HG03520 (cell line): ENCODE measurements around the gene HIF1AN.

ENCODE experiments used
- ATAC-seq: cut with Tn5 transposase; IDR thresholded peaks from one replicate; pipeline ENCODE4 v1.9.1; 2021; ENCODE audit warnings: mild to moderate bottlenecking, moderate library complexity; ENCODE audit not compliant: unreplicated experiment

HIF1AN gene

GRCh38 chr10:100520811-100521210, 14.9 kb upstream of the HIF1AN start:
- no peak for ATAC-seq

DNA sequence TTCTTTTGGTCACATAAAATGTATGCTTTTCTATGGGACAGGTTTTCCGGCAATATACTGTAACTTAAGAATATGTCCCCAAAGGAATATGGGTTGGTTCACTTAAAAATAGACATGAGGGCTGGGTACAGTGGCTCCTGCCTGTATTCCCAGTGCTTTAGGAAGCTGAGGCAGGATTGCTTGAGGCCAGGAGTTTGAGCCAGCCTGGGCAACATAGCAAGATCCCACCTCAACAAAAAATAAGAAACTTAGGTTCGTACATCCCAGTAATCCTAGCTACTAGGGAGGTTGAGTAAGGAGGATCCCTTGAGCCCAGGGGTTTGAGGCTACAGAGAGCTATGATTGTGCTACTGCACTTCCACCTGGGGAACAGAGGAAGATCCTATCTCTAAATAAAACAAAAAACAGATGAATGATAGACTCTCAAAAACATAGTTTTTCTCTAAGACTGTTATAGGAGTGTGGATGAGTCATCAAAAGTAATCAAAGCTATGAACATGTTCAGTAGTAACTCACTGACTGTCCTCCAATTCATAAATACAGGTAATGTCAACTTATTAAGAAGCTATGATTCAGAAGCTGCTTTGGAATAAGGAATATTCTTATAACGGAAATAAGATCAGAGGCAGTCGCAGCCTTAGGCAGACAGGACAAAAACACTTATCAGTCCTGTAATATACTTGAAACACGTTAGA, 13.5 kb upstream of the HIF1AN start:
- no peak for ATAC-seq

DNA sequence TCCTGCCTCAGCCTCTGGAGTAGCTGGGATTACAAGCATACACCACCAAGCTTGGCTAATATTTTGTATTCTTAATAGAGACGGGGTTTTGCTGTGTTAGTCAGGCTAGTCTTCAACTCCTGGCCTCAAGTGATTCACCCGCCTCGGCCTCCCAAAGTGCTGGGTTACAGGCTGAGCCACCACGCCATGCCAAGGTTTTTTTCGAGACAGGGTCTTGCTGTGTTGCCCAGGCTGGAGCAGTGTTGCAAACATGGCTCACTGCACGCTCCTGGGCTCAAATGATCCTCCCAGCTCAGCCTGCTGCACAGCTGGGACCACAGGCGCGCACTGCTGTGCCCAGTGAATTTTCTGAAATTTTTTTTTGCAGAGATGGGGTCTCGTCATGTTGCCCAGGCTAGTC, 12.8 kb upstream of the HIF1AN start:
- no peak for ATAC-seq

DNA sequence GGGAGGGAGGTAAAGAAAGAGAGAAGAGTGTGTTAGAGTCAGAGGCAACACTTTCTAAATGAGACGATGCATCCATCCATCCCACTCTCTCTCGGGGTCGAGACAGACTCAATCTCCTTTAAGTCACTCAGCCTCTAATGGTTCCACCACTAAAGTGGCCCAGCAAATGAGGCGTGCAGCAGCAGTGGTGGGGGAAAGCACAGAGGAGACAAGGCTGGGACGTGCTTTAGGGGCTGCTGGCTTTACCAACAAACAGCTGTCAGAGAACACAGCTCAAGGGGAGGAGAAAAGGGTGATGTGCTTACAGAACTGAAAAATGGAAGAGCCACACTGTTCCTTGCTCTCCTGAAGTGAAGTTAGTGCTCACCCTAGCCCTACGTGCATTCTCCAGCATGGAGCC, 11.5 kb upstream of the HIF1AN start:
- no peak for ATAC-seq

- no peak for ATAC-seq
These were observed 11.1 kb upstream of the HIF1AN start for GRCh38 chr10:100524638-100525037.

GRCh38 chr10:100528123-100528886, 7.4 kb upstream of the HIF1AN start:
- no peak for ATAC-seq

DNA sequence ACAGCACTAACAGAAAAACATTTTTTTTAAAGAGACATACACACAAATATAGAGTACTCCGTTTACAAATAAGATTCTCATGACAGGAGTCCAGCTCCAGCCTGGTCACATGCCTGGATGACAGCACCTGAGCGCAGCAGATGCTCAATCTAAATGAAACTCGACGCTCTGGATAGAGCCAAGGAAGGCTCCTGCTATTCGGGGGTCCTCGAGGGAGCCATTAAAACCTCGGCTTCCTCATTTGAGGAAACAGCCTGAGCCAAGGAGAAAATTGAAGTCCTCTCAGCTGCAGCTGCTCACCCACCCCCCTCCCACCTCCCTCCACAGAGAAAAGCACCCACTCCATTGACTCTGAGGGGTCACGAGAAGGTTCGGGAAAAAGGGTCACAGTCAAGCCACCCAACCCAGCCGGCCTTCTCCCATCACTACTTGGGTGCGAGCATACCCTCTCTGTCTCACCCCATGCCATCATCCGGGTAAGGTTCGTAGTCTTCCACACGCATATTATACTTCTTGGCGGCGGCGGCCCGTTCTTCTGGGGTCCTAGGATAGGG, 6.7 kb upstream of the HIF1AN start:
- no peak for ATAC-seq

GRCh38 chr10:100529475-100530298, 6.1 kb upstream of the HIF1AN start, which contains the start of gene NDUFB8:
Gene NDUFB8, minus strand, starts transcription at chr10:100529871. Its CDS starts 20 bp downstream, at chr10:100529851.
- no peak for ATAC-seq

- ATAC-seq, result no peak
These were observed 4.0 kb upstream of the HIF1AN start for GRCh38 chr10:100531761-100532160.

- no peak for ATAC-seq
These were observed 1.0 kb upstream of the HIF1AN start for GRCh38 chr10:100534726-100535125.

DNA sequence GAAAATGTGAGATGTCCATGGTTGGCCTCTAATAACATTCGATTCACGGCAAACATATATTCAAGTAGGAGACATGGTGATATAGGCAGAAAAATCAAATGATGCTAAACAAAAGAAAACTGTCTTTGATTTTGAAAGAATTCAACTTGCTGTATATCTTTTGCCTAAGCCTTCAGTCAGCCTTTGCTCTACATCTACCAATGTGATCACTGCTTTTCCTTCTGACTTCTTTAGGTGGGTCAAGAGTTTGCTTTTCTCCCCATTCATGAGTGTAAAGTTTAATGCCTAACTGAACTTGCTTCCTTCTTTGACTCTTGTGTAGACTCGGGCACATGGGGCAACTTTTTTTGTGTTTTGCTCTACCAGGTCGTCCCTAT, 417 bp upstream of the HIF1AN start:
- ATAC-seq, result peak; percentile 16

GRCh38 chr10:100537475-100537874, 1.7 kb downstream of the HIF1AN start:
- no peak for ATAC-seq

GRCh38 chr10:100544950-100545349, 9.2 kb downstream of the HIF1AN start:
- no peak for ATAC-seq

GRCh38 chr10:100551196-100551595, 15.5 kb downstream of the HIF1AN start:
- no peak for ATAC-seq

- ATAC-seq, result no peak
These were observed 16.0 kb downstream of the HIF1AN start for GRCh38 chr10:100551738-100552137.

GRCh38 chr10:100553929-100554328, 18.2 kb downstream of the HIF1AN start:
- no peak for ATAC-seq

- ATAC-seq, result no peak
These were observed 19.2 kb downstream of the HIF1AN start for GRCh38 chr10:100554902-100555301.

GRCh38 chr10:100560248-100560647, 24.5 kb downstream of the HIF1AN start:
- no peak for ATAC-seq

GRCh38 chr10:100561005-100561404, 25.3 kb downstream of the HIF1AN start:
- ATAC-seq, result no peak

- ATAC-seq, result peak; percentile 58
These were observed 26.4 kb downstream of the HIF1AN start for GRCh38 chr10:100562008-100562672.
